Neuronal stem cell (in vitro differentiated cells): ENCODE results near the gene NSUN6.

Experiments
- DNase-seq: peaks from one replicate; pipeline ENCODE4 v3.0.0-alpha.2; 2013; ENCODE audit warnings: low spot score
- H2AFZ ChIP-seq: one replicate; pipeline ENCODE4 v1.6.1; 2013; ENCODE audit warnings: mild to moderate bottlenecking, low read length, inconsistent platforms
- H2AK5ac ChIP-seq: 2 replicates; pipeline ENCODE4 v1.6.1; 2013; ENCODE audit warnings: low read depth, mild to moderate bottlenecking, inconsistent platforms, low read length, moderate library complexity, mixed read lengths
- H2BK120ac ChIP-seq: 2 replicates; pipeline ENCODE4 v1.6.1; 2013; ENCODE audit warnings: low read depth, mild to moderate bottlenecking, inconsistent platforms, low read length, moderate library complexity, mixed read lengths
- H2BK12ac ChIP-seq: one replicate; pipeline ENCODE4 v1.6.1; 2013; ENCODE audit warnings: low read length, inconsistent platforms
- H2BK15ac ChIP-seq: 2 replicates; pipeline ENCODE4 v1.6.1; 2013; ENCODE audit warnings: mild to moderate bottlenecking, low read length, inconsistent platforms, mixed read lengths
- H2BK5ac ChIP-seq: one replicate; pipeline ENCODE4 v1.6.1; 2013; ENCODE audit warnings: inconsistent platforms, mild to moderate bottlenecking, low read length, moderate library complexity
- H3K14ac ChIP-seq: one replicate; pipeline ENCODE4 v1.6.1; 2013; ENCODE audit warnings: low read length, inconsistent platforms
- H3K18ac ChIP-seq: 2 replicates; pipeline ENCODE4 v1.6.1; 2013; ENCODE audit warnings: low read length, inconsistent platforms
- H3K23ac ChIP-seq: 2 replicates; pipeline ENCODE4 v1.6.1; 2013; ENCODE audit warnings: low read depth, mild to moderate bottlenecking, mixed read lengths, low read length, inconsistent platforms; ENCODE audit not compliant: poor library complexity
- H3K27ac ChIP-seq: replicated peaks from 3 replicates; pipeline ENCODE4 v1.5.1; 2013; ENCODE audit warnings: low read length, inconsistent platforms
- H3K27me3 ChIP-seq, 3 experiments: 2 replicates each; pipeline ENCODE4 v1.6.1; 2013; ENCODE audit warnings: low read length in 3 of 3, mild to moderate bottlenecking in 2 of 3, inconsistent platforms in 1 of 3, low read depth in 1 of 3, mixed read lengths in 1 of 3, moderate library complexity in 1 of 3; ENCODE audit not compliant: control insufficient read depth in 3 of 3, insufficient read depth in 3 of 3
- H3K36me3 ChIP-seq, 2 donors: replicated peaks in 1 of 2; 2 replicates each; pipeline ENCODE4 v1.6.1; 2013; ENCODE audit warnings: low read length in 2 of 2; ENCODE audit not compliant: control insufficient read depth in 2 of 2, insufficient read depth in 2 of 2
- H3K4ac ChIP-seq: 2 replicates; pipeline ENCODE4 v1.6.1; 2013; ENCODE audit warnings: inconsistent platforms, mild to moderate bottlenecking, low read length, moderate library complexity
- H3K4me1 ChIP-seq, 2 donors: 1 replicate in 1 of 2; 2 replicates in 1 of 2; pipeline ENCODE4 v1.6.1; 2013; ENCODE audit warnings: low read length in 2 of 2, low read depth in 1 of 2; ENCODE audit not compliant: control insufficient read depth in 2 of 2, insufficient read depth in 1 of 2
- H3K4me2 ChIP-seq: one replicate; pipeline ENCODE4 v1.6.1; 2013; ENCODE audit warnings: mild to moderate bottlenecking, low read length, inconsistent platforms; ENCODE audit not compliant: insufficient read depth, poor library complexity, severe bottlenecking
- H3K4me3 ChIP-seq, 2 donors: 2 replicates each; pipeline ENCODE4 v1.5.1; 2013; ENCODE audit warnings: low read length in 2 of 2, mild to moderate bottlenecking in 2 of 2, inconsistent platforms in 1 of 2, moderate library complexity in 1 of 2
- H3K79me1 ChIP-seq: one replicate; pipeline ENCODE4 v1.6.1; 2013; ENCODE audit warnings: low read depth, mild to moderate bottlenecking, inconsistent platforms, low read length, moderate library complexity
- H3K9ac ChIP-seq: one replicate; pipeline ENCODE4 v1.6.1; 2013; ENCODE audit warnings: mild to moderate bottlenecking, low read depth, low read length, inconsistent platforms; ENCODE audit not compliant: poor library complexity
- H3K9me3 ChIP-seq, 2 donors: replicated peaks in 1 of 2; 2 replicates each; pipeline versions ENCODE3 to v1.6.1; 2013; ENCODE audit warnings: low read length in 2 of 2, mild to moderate bottlenecking in 2 of 2, inconsistent platforms in 1 of 2, low read depth in 1 of 2, mixed read lengths in 1 of 2, moderate library complexity in 1 of 2; ENCODE audit not compliant: control insufficient read depth in 2 of 2, insufficient read depth in 1 of 2
- H4K8ac ChIP-seq: one replicate; pipeline ENCODE4 v1.6.1; 2013; ENCODE audit warnings: low read depth, mild to moderate bottlenecking, inconsistent platforms, low read length, moderate library complexity
- H4K91ac ChIP-seq: one replicate; pipeline ENCODE4 v1.6.1; 2013; ENCODE audit warnings: low read length, low read depth, mild to moderate bottlenecking, inconsistent platforms; ENCODE audit not compliant: poor library complexity
- WGBS, 2 donors: extraction: QIAGEN DNeasy Blood & Tissue Kit; methylation state at CpG; one replicate each; pipeline ENCODE4 v1.1.7; 2013; ENCODE audit warnings: missing lambda C conversion rate in 2 of 2, mixed read lengths in 1 of 2; ENCODE audit not compliant: insufficient read length in 2 of 2, insufficient replicate concordance in 1 of 2; ENCODE audit errors: extremely low coverage in 2 of 2; 5-methylcytosine and 5-hydroxymethylcytosine counted together

Gene NSUN6

GRCh38 chr10:18680754-18681153 is 29.4 kb upstream of the NSUN6 start:
- Histone ChIP-seq H3K23ac (no peak overlapping the region), H4K8ac (no peak overlapping the region), H4K91ac (no peak overlapping the region), H2BK5ac (no peak overlapping the region), H2BK120ac (no peak overlapping the region), H3K4me3 (no peak overlapping the region), H3K4me2 (no peak overlapping the region), H2BK15ac (no peak overlapping the region), H3K27ac (no peak overlapping the region), H3K9ac (no peak overlapping the region), H2AK5ac (no peak overlapping the region), H3K18ac (no peak overlapping the region), H3K14ac (no peak overlapping the region), H3K27me3 (no peaks in the 10 kb centered on the region), H2BK12ac (no peak overlapping the region), H2AFZ (no peak overlapping the region), H3K4ac (no peak overlapping the region), H3K79me1 (no peaks in the 10 kb centered on the region), H3K4me1 (no peaks in the 10 kb centered on the region), H3K9me3 (no peaks in the 10 kb centered on the region), H3K36me3 (peaks cover 0 to 67% of the 10 kb centered on the region in 2 donors)
- no peak for DNase-seq
- WGBS, 2 donors: no CpG with 5 or more reads among the region's 3 CpGs

- H3K27ac ChIP-seq: no peak overlapping the region
- no peaks in the 10 kb centered on the region for H3K9me3 ChIP-seq
- no peak overlapping the region for H3K4me3 ChIP-seq
- WGBS, 2 donors: no CpG with 5 or more reads among the region's 4 CpGs
- H2BK15ac ChIP-seq: no peak overlapping the region
- H3K27me3 ChIP-seq: no peaks in the 10 kb centered on the region
- H3K4me2 ChIP-seq: no peak overlapping the region
- no peak overlapping the region for H3K4ac ChIP-seq
- H3K9ac ChIP-seq: no peak overlapping the region
- H4K91ac ChIP-seq: no peak overlapping the region
- no peaks in the 10 kb centered on the region for H3K4me1 ChIP-seq
- no peak overlapping the region for H3K14ac ChIP-seq
- H2BK120ac ChIP-seq: no peak overlapping the region
- no peak overlapping the region for H2BK5ac ChIP-seq
- H2AFZ ChIP-seq: no peak overlapping the region
- no peak overlapping the region for H3K18ac ChIP-seq
- no peaks in the 10 kb centered on the region for H3K79me1 ChIP-seq
- no peak overlapping the region for H3K23ac ChIP-seq
- H4K8ac ChIP-seq: no peak overlapping the region
- H2AK5ac ChIP-seq: no peak overlapping the region
- no peak for DNase-seq
- H2BK12ac ChIP-seq: no peak overlapping the region
- peaks cover 10 to 94% of the 10 kb centered on the region in 2 donors for H3K36me3 ChIP-seq
These were observed 23.9 kb upstream of the NSUN6 start for GRCh38 chr10:18675086-18675801.

- peaks cover 5 to 88% of the 10 kb centered on the region in 2 donors for H3K36me3 ChIP-seq
- no peak overlapping the region for H2AK5ac ChIP-seq
- H3K4me1 ChIP-seq: no peaks in the 10 kb centered on the region
- no peak overlapping the region for H3K4me2 ChIP-seq
- no peak overlapping the region for H3K4me3 ChIP-seq
- H3K9me3 ChIP-seq: peaks cover 0 to 3% of the 10 kb centered on the region in 2 donors
- H3K18ac ChIP-seq: no peak overlapping the region
- H2AFZ ChIP-seq: no peak overlapping the region
- no peak overlapping the region for H4K8ac ChIP-seq
- no peak overlapping the region for H3K14ac ChIP-seq
- H3K79me1 ChIP-seq: peaks cover 5% of the 10 kb centered on the region
- no peak overlapping the region for H4K91ac ChIP-seq
- H3K27ac ChIP-seq: no peak overlapping the region
- no peak overlapping the region for H3K4ac ChIP-seq
- H2BK15ac ChIP-seq: no peak overlapping the region
- no peaks in the 10 kb centered on the region for H3K27me3 ChIP-seq
- H3K9ac ChIP-seq: no peak overlapping the region
- no peak overlapping the region for H2BK12ac ChIP-seq
- no peak for DNase-seq
- H3K23ac ChIP-seq: no peak overlapping the region
- no CpG with 5 or more reads among the region's 2 CpGs for WGBS, 2 donors
- H2BK5ac ChIP-seq: no peak overlapping the region
- H2BK120ac ChIP-seq: no peak overlapping the region
These were observed 16.6 kb upstream of the NSUN6 start for GRCh38 chr10:18668026-18668425.

- Histone ChIP-seq H2AK5ac (no peak overlapping the region), H2BK15ac (no peak overlapping the region), H3K27ac (no peak overlapping the region), H3K14ac (no peak overlapping the region), H3K4me1 (no peaks in the 10 kb centered on the region), H3K4me3 (no peak overlapping the region), H4K8ac (no peak overlapping the region), H3K9me3 (peaks cover 0 to 3% of the 10 kb centered on the region in 2 donors), H3K27me3 (no peaks in the 10 kb centered on the region), H2BK120ac (no peak overlapping the region), H3K36me3 (peaks cover 7 to 86% of the 10 kb centered on the region in 2 donors), H3K23ac (no peak overlapping the region), H3K4ac (no peak overlapping the region), H3K79me1 (peaks cover 5% of the 10 kb centered on the region), H3K18ac (no peak overlapping the region), H2BK5ac (no peak overlapping the region), H2BK12ac (no peak overlapping the region), H3K9ac (no peak overlapping the region), H2AFZ (no peak overlapping the region), H4K91ac (no peak overlapping the region), H3K4me2 (no peak overlapping the region)
- WGBS, 2 donors: no CpG with 5 or more reads among the region's 2 CpGs
- no peak for DNase-seq
These were observed 15.4 kb upstream of the NSUN6 start for GRCh38 chr10:18666810-18667209.
